HG03571 (cell line): ENCODE results near the gene IDH3G.
"Not testable (repeated sequence)": the region's sequence is repeated elsewhere in the genome, so short reads cannot be mapped to it uniquely, and the experiment has no call there.

Experiments
- ATAC-seq: cut with Tn5 transposase; IDR thresholded peaks from one replicate; pipeline ENCODE4 v1.9.1; 2021; ENCODE audit not compliant: unreplicated experiment

The IDH3G gene

GRCh38 chrX:153794018-153794896, at the start of gene IDH3G, which contains the start of gene SSR4:
IDH3G (minus strand) TSS chrX:153794375; CDS start chrX:153794326, 49 bp downstream.
SSR4 (plus strand) TSS chrX:153794668; CDS start chrX:153794688, 20 bp downstream.
- peak; percentile 88 for ATAC-seq

- no peak for ATAC-seq
These were observed 42.7 kb upstream of the IDH3G start for GRCh38 chrX:153836921-153837320.

- no peak for ATAC-seq
These were observed 38.6 kb upstream of the IDH3G start for GRCh38 chrX:153832728-153833127.

GRCh38 chrX:153831429-153832150, 37.4 kb upstream of the IDH3G start:
- no peak for ATAC-seq

GRCh38 chrX:153830640-153831428, 36.7 kb upstream of the IDH3G start:
- no peak for ATAC-seq

GRCh38 chrX:153829799-153830639, 35.8 kb upstream of the IDH3G start, which contains the start of gene PDZD4:
PDZD4 (minus strand) TSS chrX:153830544; CDS start chrX:153830298, 246 bp downstream.
- no peak for ATAC-seq

GRCh38 chrX:153829549-153829798, 35.3 kb upstream of the IDH3G start:
- ATAC-seq: no peak

GRCh38 chrX:153828723-153829548, 34.8 kb upstream of the IDH3G start:
- no peak for ATAC-seq

GRCh38 chrX:153828308-153828707, 34.1 kb upstream of the IDH3G start:
- ATAC-seq: no peak

GRCh38 chrX:153827903-153828302, 33.7 kb upstream of the IDH3G start:
- no peak for ATAC-seq

- ATAC-seq: no peak
These were observed 32.8 kb upstream of the IDH3G start for GRCh38 chrX:153827016-153827415.

- no peak for ATAC-seq
These were observed 30.9 kb upstream of the IDH3G start for GRCh38 chrX:153825042-153825441.

GRCh38 chrX:153824348-153824747, 30.2 kb upstream of the IDH3G start:
- ATAC-seq: no peak

GRCh38 chrX:153821066-153821465, 26.9 kb upstream of the IDH3G start:
- ATAC-seq: no peak

GRCh38 chrX:153820601-153821000, 26.4 kb upstream of the IDH3G start:
- no peak for ATAC-seq

- ATAC-seq: no peak
These were observed 25.3 kb upstream of the IDH3G start for GRCh38 chrX:153819384-153820040.

GRCh38 chrX:153818571-153819383, 24.6 kb upstream of the IDH3G start:
- no peak for ATAC-seq

- not testable (repeated sequence) for ATAC-seq
These were observed 23.9 kb upstream of the IDH3G start for GRCh38 chrX:153818064-153818463.
